Breast epithelium (tissue), 3 donors: ENCODE data around the gene UBE2D2.

Experiments used
- POLR2A ChIP-seq: fragments of 450-650 bp; IDR thresholded peaks from one replicate; pipeline ENCODE4 v1.6.1; 2016; ENCODE audit warnings: antibody characterized with exemption, mild to moderate bottlenecking, moderate library complexity
- POLR2AphosphoS5 ChIP-seq, 3 donors: sonication (generic); formaldehyde crosslinking; IDR thresholded peaks; one replicate each; pipeline ENCODE4 v1.6.1; 2017; ENCODE audit warnings: antibody characterized with exemption in 3 of 3
- TF ChIP-seq, protein P1 (sequence below), 3 donors: fragments of 450-650 bp; IDR thresholded peaks; one replicate each; pipeline ENCODE4 v1.5.1; 2016 to 2017; ENCODE audit warnings: antibody characterized with exemption in 3 of 3, mild to moderate bottlenecking in 3 of 3, moderate library complexity in 3 of 3

DNA sequence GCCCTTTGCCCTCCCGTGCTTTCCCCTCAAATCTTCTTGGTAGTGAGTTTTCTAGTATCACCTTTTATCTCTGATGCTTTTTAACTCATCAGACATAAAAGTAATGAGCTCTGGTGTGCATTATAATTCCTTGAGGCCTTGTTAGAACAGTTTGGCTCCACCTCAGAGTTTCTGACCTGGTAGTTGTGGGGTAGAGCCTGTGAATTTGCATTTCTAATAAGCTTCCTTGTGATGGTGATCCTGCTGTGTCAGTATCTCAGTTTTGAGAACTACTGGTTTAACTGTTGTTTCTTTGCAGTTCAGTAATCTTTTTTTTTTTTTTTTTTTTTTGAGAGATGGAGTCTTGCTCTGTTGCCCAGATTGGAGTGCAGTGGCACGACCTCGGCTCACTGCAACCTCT, 31.1 kb downstream of the UBE2D2 start:
- TF ChIP-seq, protein P1, sequence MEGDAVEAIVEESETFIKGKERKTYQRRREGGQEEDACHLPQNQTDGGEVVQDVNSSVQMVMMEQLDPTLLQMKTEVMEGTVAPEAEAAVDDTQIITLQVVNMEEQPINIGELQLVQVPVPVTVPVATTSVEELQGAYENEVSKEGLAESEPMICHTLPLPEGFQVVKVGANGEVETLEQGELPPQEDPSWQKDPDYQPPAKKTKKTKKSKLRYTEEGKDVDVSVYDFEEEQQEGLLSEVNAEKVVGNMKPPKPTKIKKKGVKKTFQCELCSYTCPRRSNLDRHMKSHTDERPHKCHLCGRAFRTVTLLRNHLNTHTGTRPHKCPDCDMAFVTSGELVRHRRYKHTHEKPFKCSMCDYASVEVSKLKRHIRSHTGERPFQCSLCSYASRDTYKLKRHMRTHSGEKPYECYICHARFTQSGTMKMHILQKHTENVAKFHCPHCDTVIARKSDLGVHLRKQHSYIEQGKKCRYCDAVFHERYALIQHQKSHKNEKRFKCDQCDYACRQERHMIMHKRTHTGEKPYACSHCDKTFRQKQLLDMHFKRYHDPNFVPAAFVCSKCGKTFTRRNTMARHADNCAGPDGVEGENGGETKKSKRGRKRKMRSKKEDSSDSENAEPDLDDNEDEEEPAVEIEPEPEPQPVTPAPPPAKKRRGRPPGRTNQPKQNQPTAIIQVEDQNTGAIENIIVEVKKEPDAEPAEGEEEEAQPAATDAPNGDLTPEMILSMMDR (IDR thresholded peaks at IDR 0.05), result no peak
- no peak for TF ChIP-seq POLR2A
- TF ChIP-seq POLR2AphosphoS5 (IDR thresholded peaks at IDR 0.05), result no peak
